Sigmoid colon (tissue), 7 donors: ENCODE results near the gene FOLR2. TPM values are rescaled to one million over a fixed set of nuclear protein-coding genes. Genes with fewer than 3 reads are reported as not detected.

Source experiments
- DNase-seq: peaks from one replicate; pipeline ENCODE4 v3.0.0-alpha.2; 2019
- H3K27ac ChIP-seq, 4 donors: fragments of 200-600 bp; sonication (generic); one replicate each; pipeline ENCODE4 v1.5.1; 2016 to 2019; ENCODE audit warnings: mild to moderate bottlenecking in 1 of 4
- H3K27me3 ChIP-seq, 3 donors: fragments of 200-600 bp; sonication (generic); one replicate each; pipeline ENCODE4 v1.5.1; 2019; ENCODE audit warnings: mild to moderate bottlenecking in 1 of 3
- H3K36me3 ChIP-seq, 4 donors: fragments of 200-600 bp; sonication (generic); one replicate each; pipeline ENCODE4 v1.5.1; 2016 to 2019
- H3K4me1 ChIP-seq, 4 donors: fragments of 200-600 bp; sonication (generic); one replicate each; pipeline ENCODE4 v1.5.1; 2017 to 2019
- H3K4me3 ChIP-seq, 4 donors: fragments of 200-600 bp; sonication (generic); one replicate each; pipeline ENCODE4 v1.5.1; 2017 to 2019; ENCODE audit warnings: mild to moderate bottlenecking in 2 of 4, moderate library complexity in 1 of 4
- H3K9me3 ChIP-seq, 4 donors: fragments of 200-600 bp in 3 of 4; sonication (generic) in 3 of 4; one replicate each; pipeline versions ENCODE4 v1.5.1 to v1.6.1; 2013 to 2019
- CTCF ChIP-seq, 4 experiments: fragments of 450-650 bp in 3 of 4; fragments of 200-600 bp in 1 of 4; IDR thresholded peaks; one replicate each; pipeline ENCODE4 v1.5.1; 2016 to 2019; ENCODE audit warnings: antibody characterized with exemption in 4 of 4, mild to moderate bottlenecking in 3 of 4, moderate library complexity in 2 of 4
- EP300 ChIP-seq, 4 donors: sonication (generic); formaldehyde crosslinking; IDR thresholded peaks; one replicate each; pipeline ENCODE4 v1.6.1; 2017; ENCODE audit warnings: antibody characterized with exemption in 4 of 4
- POLR2A ChIP-seq, 2 donors: fragments of 450-650 bp; IDR thresholded peaks; one replicate each; pipeline ENCODE4 v1.6.1; 2016; ENCODE audit warnings: antibody characterized with exemption in 2 of 2, mild to moderate bottlenecking in 2 of 2, moderate library complexity in 2 of 2
- POLR2AphosphoS5 ChIP-seq, 4 donors: sonication (generic); formaldehyde crosslinking; IDR thresholded peaks; one replicate each; pipeline ENCODE4 v1.6.1; 2017; ENCODE audit warnings: antibody characterized with exemption in 4 of 4
- WGBS, 2 donors: extraction: QIAGEN DNeasy Blood & Tissue Kit; methylation state at CpG; one replicate each; pipeline ENCODE4 v1.1.7; 2013; 5-methylcytosine and 5-hydroxymethylcytosine counted together
- intact Hi-C: fragments of 100-400 bp; cut with DNase I; formaldehyde crosslinking; loops from one replicate; pipeline ENCODE4 v1.15.1; 2023
- polyA plus RNA-seq, 3 donors: library from polyadenylated mRNA; stranded (reverse); fragments of 200-250 nt; gene quantifications; one replicate each; pipeline ENCODE4 v1.2.3, GENCODE V29; 2013
- total RNA-seq, 4 donors: library from RNA; depleted of rRNA; stranded (reverse); fragments of >200 nt; gene quantifications; one replicate each; pipeline ENCODE4 v1.1.0, GENCODE V29; 2016
- donor health status: healthy with polysubstance abuse.
- donor health status: Bipolar disorder and iron deficiency.
- donor health status: healthy.

The FOLR2 gene
- total and polyA plus RNA-seq, 7 donors: 14.1 to 61.7 (median 27.0) TPM

- H3K27ac ChIP-seq: no peak overlapping the region
- H3K4me3 ChIP-seq: no peak overlapping the region
- no peak for DNase-seq
- peaks cover 2 to 22% (median 17%) of the 10 kb centered on the region in 4 donors for H3K4me1 ChIP-seq
- H3K9me3 ChIP-seq: no peaks in the 10 kb centered on the region
- H3K36me3 ChIP-seq: no peaks in the 10 kb centered on the region
- TF ChIP-seq CTCF (IDR thresholded peaks at IDR 0.05): no peak
- no peak for TF ChIP-seq POLR2A (IDR thresholded peaks at IDR 0.05)
- TF ChIP-seq EP300 (IDR thresholded peaks at IDR 0.05): no peak
- no peak for TF ChIP-seq POLR2AphosphoS5 (IDR thresholded peaks at IDR 0.05)
- WGBS, 2 donors: 88 to 90% methylated on average over 10 of the region's 10 CpGs
- intact Hi-C loops: loop anchor here (5.0 kb wide), 3 partner anchors 109 to 294 kb away; partner anchors contain the start of genes ANAPC15, RNF121 and XNDC1N
- H3K27me3 ChIP-seq: no peaks in the 10 kb centered on the region
Observed at GRCh38 chr11:72220696-72221363, 4.2 kb downstream of the FOLR2 start.

- Histone ChIP-seq H3K36me3 (no peaks in the 10 kb centered on the region), H3K9me3 (no peaks in the 10 kb centered on the region), H3K27me3 (no peaks in the 10 kb centered on the region), H3K4me3 (no peak overlapping the region), H3K27ac (peak overlapping the region in 2 of 4 donors; percentile 97 to 98), H3K4me1 (peaks cover 2 to 29% (median 24%) of the 10 kb centered on the region in 4 donors)
- intact Hi-C loops: loop anchor here (5.0 kb wide), 3 partner anchors 109 to 294 kb away; partner anchors contain the start of genes ANAPC15, RNF121 and XNDC1N
- peak; percentile 66 for DNase-seq
- TF ChIP-seq CTCF (IDR thresholded peaks at IDR 0.05) (no peak), EP300 (IDR thresholded peaks at IDR 0.05) (no peak), POLR2AphosphoS5 (IDR thresholded peaks at IDR 0.05) (no peak), POLR2A (IDR thresholded peaks at IDR 0.05) (no peak)
- WGBS, 2 donors: 67 to 87% methylated on average over 7 of the region's 7 CpGs
Observed at GRCh38 chr11:72221386-72222075, 4.9 kb downstream of the FOLR2 start.

- no peak for DNase-seq
- H3K27me3 ChIP-seq: no peaks in the 10 kb centered on the region
- peak overlapping the region; percentile 65 to 91 (median 80) for H3K4me3 ChIP-seq
- 66 to 71% methylated on average over 6 of the region's 6 CpGs for whole genome bisulfite sequencing, 2 donors
- H3K9me3 ChIP-seq: no peaks in the 10 kb centered on the region
- H3K27ac ChIP-seq: peak overlapping the region; percentile 95 to 99 (median 98)
- no peak for TF ChIP-seq POLR2A (IDR thresholded peaks at IDR 0.05)
- no peak for TF ChIP-seq EP300 (IDR thresholded peaks at IDR 0.05)
- TF ChIP-seq POLR2AphosphoS5 (IDR thresholded peaks at IDR 0.05): no peak
- no peak for TF ChIP-seq CTCF (IDR thresholded peaks at IDR 0.05)
- H3K4me1 ChIP-seq: peaks cover 2 to 37% (median 31%) of the 10 kb centered on the region in 4 donors
- peaks cover 0 to 7% (median 0%) of the 10 kb centered on the region in 4 donors for H3K36me3 ChIP-seq
- intact Hi-C loops: loop anchor here (5.0 kb wide), 3 partner anchors 110 to 295 kb away; partner anchors contain the start of genes ANAPC15, RNF121 and XNDC1N
Observed at GRCh38 chr11:72222106-72222891, 5.7 kb downstream of the FOLR2 start.

- TF ChIP-seq EP300 (IDR thresholded peaks at IDR 0.05): no peak
- TF ChIP-seq CTCF (IDR thresholded peaks at IDR 0.05): peak in 2 of 4 experiments; percentile 11 to 24
- peak; percentile 82 to 95 (median 92) for TF ChIP-seq POLR2AphosphoS5 (IDR thresholded peaks at IDR 0.05)
- peak; percentile 74 to 84 for TF ChIP-seq POLR2A (IDR thresholded peaks at IDR 0.05)
- H3K4me3 ChIP-seq: peak overlapping the region; percentile 65 to 91 (median 80)
- peaks cover 2 to 44% (median 39%) of the 10 kb centered on the region in 4 donors for H3K4me1 ChIP-seq
- intact Hi-C loops: loop anchor here (5.0 kb wide), 3 partner anchors 111 to 296 kb away; partner anchors contain the start of genes ANAPC15, RNF121 and XNDC1N
- H3K27ac ChIP-seq: peak overlapping the region; percentile 95 to 99 (median 98)
- H3K27me3 ChIP-seq: no peaks in the 10 kb centered on the region
- no peaks in the 10 kb centered on the region for H3K9me3 ChIP-seq
- 0 to 1% methylated on average over 47 of the region's 47 CpGs for WGBS, 2 donors
- peak; percentile 98 for DNase-seq
- peaks cover 0 to 10% (median 2%) of the 10 kb centered on the region in 4 donors for H3K36me3 ChIP-seq
Observed at GRCh38 chr11:72222907-72223614, 6.5 kb downstream of the FOLR2 start.
